GM21367 (cell line): ENCODE measurements around the gene RMND5A.

Source experiments
- ATAC-seq: cut with Tn5 transposase; IDR thresholded peaks from one replicate; pipeline ENCODE4 v1.9.1; 2021; ENCODE audit not compliant: unreplicated experiment

Gene RMND5A

DNA sequence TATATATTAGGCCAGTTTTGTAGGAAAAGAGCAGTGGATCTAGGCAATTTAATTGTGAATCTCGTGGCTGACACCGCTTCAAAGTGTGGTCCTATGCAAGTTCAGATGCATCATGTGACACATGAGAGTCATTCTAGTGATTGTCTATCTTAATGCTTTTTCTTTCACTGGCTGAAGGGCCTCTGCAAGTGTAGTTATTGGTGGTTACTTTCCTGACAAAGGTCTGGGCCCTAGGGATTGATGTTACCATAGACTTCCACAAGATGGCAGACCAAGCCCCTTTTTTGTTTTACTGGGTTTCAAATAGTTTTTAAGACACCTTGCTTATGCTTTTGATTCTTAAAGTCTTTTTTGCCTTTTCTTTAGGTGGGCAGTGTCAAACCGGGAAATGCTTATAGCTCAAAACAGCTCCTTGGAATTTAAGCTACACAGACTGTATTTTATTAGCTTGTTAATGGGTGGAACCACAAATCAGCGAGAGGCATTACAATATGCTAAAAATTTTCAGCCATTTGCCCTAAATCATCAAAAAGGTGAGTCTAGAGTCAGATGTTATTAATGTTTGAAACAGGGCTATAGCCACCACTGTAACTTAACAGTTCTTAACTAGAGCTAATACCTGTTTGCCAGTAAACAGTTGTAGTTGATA is 44.7 kb downstream of the RMND5A start:
- no peak for ATAC-seq

DNA sequence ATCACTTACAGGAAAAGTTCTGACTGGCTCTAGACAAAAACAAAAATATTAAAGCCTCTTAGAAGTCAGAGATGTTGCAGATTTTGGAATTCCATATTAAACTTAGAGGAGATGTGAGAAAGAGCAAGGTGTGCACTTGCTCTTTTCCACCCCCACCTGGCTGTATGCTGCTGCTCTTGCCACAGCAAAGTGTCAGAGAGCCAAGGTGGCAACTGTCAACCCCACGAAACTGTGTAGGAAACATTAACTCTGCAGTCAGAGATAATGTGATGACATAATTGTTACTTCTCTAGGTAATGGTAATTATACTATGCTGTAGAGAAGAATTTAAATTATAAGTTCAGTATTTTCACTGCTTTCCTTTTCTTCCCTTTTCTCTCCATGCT is 45.2 kb downstream of the RMND5A start:
- ATAC-seq = no peak

DNA sequence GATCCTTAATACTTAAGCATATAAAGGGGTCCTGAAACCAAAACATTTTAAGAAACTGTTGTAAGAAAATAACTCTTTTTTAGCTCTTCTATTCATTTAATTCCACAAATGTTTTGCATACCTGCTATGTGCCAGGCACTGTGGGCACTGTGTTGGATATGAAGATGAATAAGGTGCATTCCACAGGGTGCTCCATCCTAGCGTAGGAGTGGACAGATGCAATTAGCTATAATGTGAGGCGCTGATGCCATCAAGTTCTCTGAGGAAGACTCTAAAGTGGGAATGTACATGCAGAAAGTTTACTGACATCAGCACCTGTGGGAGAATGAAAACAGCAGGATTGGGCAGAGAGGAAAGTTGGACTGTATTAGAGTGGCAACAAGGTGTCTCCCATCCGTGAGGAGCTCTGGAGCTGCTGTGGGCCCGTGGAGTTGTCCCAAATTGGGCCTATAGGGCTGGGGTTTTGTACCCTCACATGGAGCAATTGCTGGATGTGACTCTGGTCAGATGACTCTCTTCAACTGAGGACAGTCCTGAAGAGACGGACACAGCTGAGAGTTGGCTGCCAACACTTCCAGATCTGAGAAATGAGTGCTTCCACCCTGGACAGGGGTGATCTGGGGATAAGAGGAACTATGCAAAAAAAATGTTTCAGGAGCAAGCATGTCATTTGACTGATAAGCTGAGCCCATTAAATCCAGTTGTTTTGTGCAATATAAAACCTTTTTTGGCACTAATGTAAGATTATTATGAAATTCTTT is 48.3 kb downstream of the RMND5A start:
- ATAC-seq = no peak

- no peak for ATAC-seq
These were observed 49.7 kb downstream of the RMND5A start for GRCh38 chr2:86769838-86770237.

- no peak for ATAC-seq
These were observed 50.8 kb downstream of the RMND5A start for GRCh38 chr2:86770816-86771301.

DNA sequence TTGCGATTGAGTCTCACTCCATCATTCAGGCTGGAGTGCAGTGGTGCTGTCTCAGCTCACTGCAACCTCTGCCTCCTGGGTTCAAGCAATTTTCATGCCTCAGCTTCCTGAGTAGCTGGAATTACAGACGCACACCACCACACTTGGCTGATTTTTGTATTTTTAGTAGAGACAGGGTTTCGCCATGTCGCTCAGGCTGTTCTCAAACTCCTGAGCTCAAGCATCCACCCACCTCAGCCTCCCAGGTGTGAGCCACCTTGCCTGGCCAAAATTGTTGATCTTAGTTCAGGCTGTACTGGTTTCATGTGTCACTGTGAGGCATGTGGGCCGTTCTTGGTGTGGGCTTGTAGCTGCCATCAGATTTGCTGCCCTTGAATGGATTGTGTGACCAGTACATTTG is 52.5 kb downstream of the RMND5A start:
- ATAC-seq = no peak

GRCh38 chr2:86774862-86775261 is 54.8 kb downstream of the RMND5A start:
- ATAC-seq = no peak

GRCh38 chr2:86775338-86775737 is 55.2 kb downstream of the RMND5A start:
- no peak for ATAC-seq

GRCh38 chr2:86776532-86776931 is 56.4 kb downstream of the RMND5A start:
- ATAC-seq = no peak

DNA sequence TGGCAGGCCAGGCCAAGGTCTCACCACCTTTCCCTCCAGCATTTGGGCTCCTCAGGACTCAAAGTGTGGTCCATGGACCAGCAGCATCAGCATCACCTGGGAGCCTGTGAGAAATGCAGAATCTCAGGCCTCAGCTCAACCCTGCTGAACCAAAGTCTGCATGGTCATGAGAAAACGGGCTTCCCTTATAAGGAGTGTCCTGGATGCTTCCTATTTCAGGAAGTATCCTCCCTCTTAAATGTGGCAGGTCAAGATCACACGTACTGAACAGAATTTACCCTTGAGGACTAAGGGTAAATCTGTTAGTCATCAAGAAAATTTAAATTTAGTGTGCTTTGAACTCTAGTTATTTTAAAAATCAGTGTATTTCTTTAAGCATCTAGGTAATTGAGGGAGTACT is 58.9 kb downstream of the RMND5A start:
- ATAC-seq = no peak

- ATAC-seq = no peak
These were observed 59.9 kb downstream of the RMND5A start for GRCh38 chr2:86779971-86780370.

- no peak for ATAC-seq
These were observed 61.3 kb downstream of the RMND5A start for GRCh38 chr2:86781363-86781762.

- ATAC-seq = no peak
These were observed 62.7 kb downstream of the RMND5A start for GRCh38 chr2:86782748-86783147.

- peak; percentile 94 for ATAC-seq
These were observed 63.7 kb downstream of the RMND5A start for GRCh38 chr2:86783615-86784339.

- no peak for ATAC-seq
These were observed 65.4 kb downstream of the RMND5A start for GRCh38 chr2:86785456-86785855.

DNA sequence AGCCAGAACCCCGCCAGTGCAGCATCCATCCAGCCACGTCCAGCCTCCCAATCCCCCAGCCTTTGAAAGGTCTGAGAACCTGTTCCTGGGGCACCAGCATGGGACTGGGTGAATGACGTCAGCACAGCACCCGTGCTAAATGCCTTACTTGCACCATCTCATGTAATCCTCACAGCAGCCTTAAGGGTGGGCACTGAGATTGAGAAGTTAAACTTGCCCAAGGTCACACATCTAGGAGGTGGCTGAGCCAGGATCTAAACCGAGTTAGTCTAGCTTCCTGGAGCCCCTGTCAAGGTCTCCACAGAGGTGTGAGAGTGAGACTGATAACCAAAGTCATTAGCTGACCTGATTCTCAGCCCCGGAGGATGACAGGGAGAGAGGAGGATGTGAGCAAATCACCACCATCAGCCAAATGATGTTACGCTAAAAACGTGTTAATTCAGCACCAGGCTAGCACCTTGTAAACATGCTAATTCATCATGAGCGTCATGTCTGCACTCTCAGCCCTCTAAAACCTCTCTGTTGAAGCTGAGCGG is 66.0 kb downstream of the RMND5A start:
- ATAC-seq = no peak

GRCh38 chr2:86787736-86788135 is 67.6 kb downstream of the RMND5A start:
- ATAC-seq = no peak

DNA sequence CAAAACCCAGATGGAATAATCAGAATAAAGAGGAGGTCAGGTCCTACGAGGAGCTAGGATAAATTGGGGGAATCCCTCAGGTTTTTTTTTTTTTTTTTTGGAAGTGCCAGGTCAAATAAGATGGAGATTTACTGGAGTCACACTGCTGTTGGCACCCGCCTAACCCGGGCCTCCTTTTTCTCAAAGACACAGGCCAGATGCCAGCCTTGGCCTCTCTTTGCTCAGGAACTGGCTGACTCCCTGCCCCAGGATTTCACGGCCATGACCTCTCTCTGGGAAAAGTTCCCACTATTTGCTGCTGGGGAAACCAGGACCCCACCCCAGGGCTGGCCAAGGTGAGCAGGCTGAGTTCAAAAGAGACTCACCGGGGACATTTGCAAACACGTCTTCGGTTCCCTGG is 68.1 kb downstream of the RMND5A start:
- ATAC-seq = no peak

DNA sequence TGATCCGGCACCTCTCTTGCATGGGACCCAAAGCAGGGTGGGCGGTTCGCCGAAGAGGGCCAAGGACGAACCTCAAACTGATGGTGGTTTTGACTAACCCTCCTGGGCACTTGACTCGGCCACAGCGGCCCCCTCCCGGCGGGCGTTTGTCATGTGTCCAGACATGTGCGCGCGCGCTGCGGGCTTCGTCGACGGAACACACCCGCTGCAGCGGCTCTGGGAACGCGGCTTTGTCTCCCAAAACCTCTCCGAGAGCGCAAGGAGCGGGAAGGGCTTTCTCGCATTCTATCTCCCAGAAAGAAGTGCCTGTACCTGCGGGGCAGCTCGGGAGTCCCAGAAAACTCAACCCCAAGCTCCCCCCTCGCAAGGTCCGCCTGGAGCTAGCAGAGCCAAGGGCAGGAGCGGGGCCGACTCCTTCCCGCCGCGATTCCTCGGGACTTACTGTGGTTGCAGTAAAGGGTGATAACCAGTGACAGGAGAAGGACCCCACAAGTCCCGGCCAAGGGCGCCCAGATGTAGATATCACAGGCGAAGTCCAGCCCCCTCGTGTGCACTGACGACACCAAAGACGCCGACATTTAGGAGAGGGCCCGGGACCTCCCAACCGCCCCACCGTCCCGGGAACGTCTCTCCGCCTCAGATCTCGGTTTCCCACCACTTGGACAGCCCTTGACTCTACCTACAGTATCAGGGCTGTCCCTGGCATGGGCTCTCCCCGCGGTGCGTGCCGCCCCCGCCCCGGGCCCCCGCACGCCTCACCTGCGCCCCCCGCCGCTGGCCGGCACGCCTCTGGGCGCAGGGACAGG is 69.0 kb downstream of the RMND5A start:
- ATAC-seq = no peak

GRCh38 chr2:86789687-86790133 is 69.6 kb downstream of the RMND5A start:
- ATAC-seq = no peak
